OCI-LY1 (cell line): ENCODE measurements around the gene NDST4.

ENCODE experiments used
- H2AFZ ChIP-seq: fragments of 200-600 bp; sonication (generic), shearing (Covaris generic); 2 replicates; pipeline ENCODE4 v1.6.0; 2014; ENCODE audit warnings: antibody characterized with exemption, mild to moderate bottlenecking, low read length
- H3F3A ChIP-seq: fragments of 200-600 bp; sonication (generic), shearing (Covaris generic); 2 replicates; pipeline ENCODE4 v1.6.0; 2014; ENCODE audit warnings: mild to moderate bottlenecking, antibody characterized with exemption, low read length, moderate library complexity; ENCODE audit not compliant: insufficient read depth
- H3K27ac ChIP-seq: fragments of 200-600 bp; sonication (generic); 2 replicates; pipeline ENCODE4 v1.5.1; 2014; ENCODE audit warnings: low read length, mixed run types, mild to moderate bottlenecking, low read depth; ENCODE audit not compliant: poor library complexity, severe bottlenecking
- H3K27me3 ChIP-seq: fragments of 200-600 bp; sonication (generic); 2 replicates; pipeline ENCODE4 v1.6.0; 2014; ENCODE audit warnings: antibody characterized with exemption, mild to moderate bottlenecking, low read length, moderate library complexity; ENCODE audit not compliant: insufficient read depth
- H3K36me3 ChIP-seq: fragments of 200-600 bp; sonication (generic); 2 replicates; pipeline ENCODE4 v1.6.1; 2014; ENCODE audit warnings: mild to moderate bottlenecking, antibody characterized with exemption, low read length, moderate library complexity, mixed read lengths; ENCODE audit not compliant: insufficient read depth
- H3K4me1 ChIP-seq: fragments of 200-600 bp; sonication (generic); 2 replicates; pipeline ENCODE4 v1.5.1; 2014; ENCODE audit warnings: mild to moderate bottlenecking, low read length, moderate library complexity; ENCODE audit not compliant: insufficient read depth, severe bottlenecking
- H3K4me2 ChIP-seq: fragments of 200-600 bp; sonication (generic), shearing (Covaris generic); 2 replicates; pipeline ENCODE4 v1.6.1; 2014; ENCODE audit warnings: low read length
- H3K4me3 ChIP-seq: fragments of 200-600 bp; sonication (generic); 2 replicates; pipeline ENCODE4 v1.5.1; 2014; ENCODE audit warnings: low read length, low read depth, mild to moderate bottlenecking, mixed read lengths; ENCODE audit not compliant: poor library complexity, severe bottlenecking
- H3K79me2 ChIP-seq: fragments of 200-600 bp; shearing (Covaris generic); 2 replicates; pipeline ENCODE4 v1.6.1; 2016; ENCODE audit warnings: mixed run types, low read length, mixed read lengths; ENCODE audit not compliant: insufficient read depth
- H3K9ac ChIP-seq: fragments of 200-600 bp; sonication (generic), shearing (Covaris generic); 2 replicates; pipeline ENCODE4 v1.6.1; 2014; ENCODE audit warnings: mild to moderate bottlenecking, low read length, mixed read lengths
- H3K9me2 ChIP-seq: fragments of 200-600 bp; sonication (generic), shearing (Covaris generic); 2 replicates; pipeline ENCODE4 v1.6.1; 2014; ENCODE audit warnings: low read depth, mild to moderate bottlenecking, low read length, mixed read lengths
- H3K9me3 ChIP-seq: fragments of 200-600 bp; shearing (Covaris generic); 2 replicates; pipeline ENCODE4 v1.6.1; 2014; ENCODE audit warnings: low read length, mixed read lengths
- H4K20me1 ChIP-seq: fragments of 200-600 bp; sonication (generic), shearing (Covaris generic); 2 replicates; pipeline ENCODE4 v1.6.0; 2016; ENCODE audit warnings: mild to moderate bottlenecking, low read length; ENCODE audit not compliant: insufficient read depth
- EZH2 ChIP-seq: fragments of 200-600 bp; sonication (generic), shearing (Covaris generic); IDR thresholded peaks from 2 replicates; pipeline ENCODE4 v1.8.0; 2017; ENCODE audit warnings: borderline replicate concordance, mixed run types, mild to moderate bottlenecking, antibody characterized with exemption, low read length, moderate library complexity, mixed read lengths
- TF ChIP-seq, protein P1 (sequence below): fragments of 200-600 bp; sonication (generic), shearing (Covaris generic); IDR thresholded peaks from 2 replicates; pipeline ENCODE4 v1.5.1; 2017; ENCODE audit warnings: mild to moderate bottlenecking, antibody characterized with exemption, low read length, moderate library complexity, mixed read lengths

The NDST4 gene

DNA sequence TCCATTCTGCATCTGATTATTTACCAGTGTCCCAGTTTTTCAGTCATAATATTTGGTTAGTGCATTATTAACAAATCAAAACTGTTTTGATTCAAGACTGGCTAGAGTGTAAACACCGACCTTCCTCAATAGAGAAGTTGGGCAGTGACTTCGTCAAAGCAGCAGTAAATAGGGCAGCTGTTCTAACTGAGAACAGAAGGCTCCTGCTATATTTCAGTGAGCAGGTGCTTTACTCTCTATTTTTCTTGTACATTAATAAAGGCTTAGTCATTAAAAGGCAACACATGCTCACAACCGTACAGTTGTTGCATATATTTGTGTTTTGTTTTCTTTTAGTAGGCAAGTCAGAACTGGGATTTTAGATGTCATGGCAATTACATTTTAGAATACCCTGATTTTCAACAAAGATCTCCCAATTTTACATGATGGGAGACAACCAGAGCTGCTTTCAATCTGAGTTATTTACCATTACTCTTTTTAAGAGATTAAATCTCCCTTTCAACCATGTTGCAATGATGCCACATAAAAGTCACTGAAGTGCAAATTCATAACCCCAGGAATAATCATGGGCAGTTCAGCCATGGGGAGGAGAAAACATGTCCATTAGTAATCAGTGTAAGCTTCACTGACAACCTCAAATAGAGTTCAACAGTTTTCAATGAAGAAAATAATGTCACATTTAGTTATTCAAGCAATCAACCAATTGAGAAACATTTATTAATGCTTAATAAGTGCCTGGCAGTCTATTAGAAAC is 233.3 kb downstream of the NDST4 start:
- no peaks in the 10 kb centered on the region for H3K9me3 ChIP-seq
- H3K36me3 ChIP-seq = no peaks in the 10 kb centered on the region
- no peaks in the 10 kb centered on the region for H3F3A ChIP-seq

GRCh38 chr4:114875630-114876029 is 237.8 kb downstream of the NDST4 start:
- Histone ChIP-seq H4K20me1 (no peaks in the 10 kb centered on the region), H3K9ac (no peak overlapping the region), H3K4me1 (no peaks in the 10 kb centered on the region), H2AFZ (no peak overlapping the region), H3K27ac (no peak overlapping the region), H3K9me2 (no peaks in the 10 kb centered on the region), H3K9me3 (no peaks in the 10 kb centered on the region), H3K79me2 (no peaks in the 10 kb centered on the region), H3F3A (no peaks in the 10 kb centered on the region), H3K36me3 (no peaks in the 10 kb centered on the region), H3K27me3 (no peaks in the 10 kb centered on the region), H3K4me2 (no peak overlapping the region), H3K4me3 (no peak overlapping the region)
- TF ChIP-seq EZH2 = no peak
- TF ChIP-seq, protein P1, sequence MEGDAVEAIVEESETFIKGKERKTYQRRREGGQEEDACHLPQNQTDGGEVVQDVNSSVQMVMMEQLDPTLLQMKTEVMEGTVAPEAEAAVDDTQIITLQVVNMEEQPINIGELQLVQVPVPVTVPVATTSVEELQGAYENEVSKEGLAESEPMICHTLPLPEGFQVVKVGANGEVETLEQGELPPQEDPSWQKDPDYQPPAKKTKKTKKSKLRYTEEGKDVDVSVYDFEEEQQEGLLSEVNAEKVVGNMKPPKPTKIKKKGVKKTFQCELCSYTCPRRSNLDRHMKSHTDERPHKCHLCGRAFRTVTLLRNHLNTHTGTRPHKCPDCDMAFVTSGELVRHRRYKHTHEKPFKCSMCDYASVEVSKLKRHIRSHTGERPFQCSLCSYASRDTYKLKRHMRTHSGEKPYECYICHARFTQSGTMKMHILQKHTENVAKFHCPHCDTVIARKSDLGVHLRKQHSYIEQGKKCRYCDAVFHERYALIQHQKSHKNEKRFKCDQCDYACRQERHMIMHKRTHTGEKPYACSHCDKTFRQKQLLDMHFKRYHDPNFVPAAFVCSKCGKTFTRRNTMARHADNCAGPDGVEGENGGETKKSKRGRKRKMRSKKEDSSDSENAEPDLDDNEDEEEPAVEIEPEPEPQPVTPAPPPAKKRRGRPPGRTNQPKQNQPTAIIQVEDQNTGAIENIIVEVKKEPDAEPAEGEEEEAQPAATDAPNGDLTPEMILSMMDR = no peak

More for the DNA sequence above, 233.3 kb downstream of the NDST4 start:
- TF ChIP-seq, protein P1 = no peak
- TF ChIP-seq EZH2 = no peak
- Histone ChIP-seq H3K9me2 (no peaks in the 10 kb centered on the region), H2AFZ (no peak overlapping the region), H3K27me3 (no peaks in the 10 kb centered on the region), H3K79me2 (no peaks in the 10 kb centered on the region), H3K4me1 (no peaks in the 10 kb centered on the region), H3K27ac (no peak overlapping the region), H4K20me1 (no peaks in the 10 kb centered on the region), H3K4me3 (no peak overlapping the region), H3K4me2 (no peak overlapping the region), H3K9ac (no peak overlapping the region)

GRCh38 chr4:114874321-114874720 is 239.1 kb downstream of the NDST4 start:
- Histone ChIP-seq H3K9me3 (no peaks in the 10 kb centered on the region), H3K9me2 (no peaks in the 10 kb centered on the region), H3K9ac (no peak overlapping the region), H3K4me1 (no peaks in the 10 kb centered on the region), H3K36me3 (no peaks in the 10 kb centered on the region), H3F3A (no peaks in the 10 kb centered on the region), H3K4me2 (no peak overlapping the region), H4K20me1 (no peaks in the 10 kb centered on the region), H3K4me3 (no peak overlapping the region), H2AFZ (no peak overlapping the region), H3K27ac (no peak overlapping the region), H3K79me2 (no peaks in the 10 kb centered on the region), H3K27me3 (no peaks in the 10 kb centered on the region)
- TF ChIP-seq, protein P1 = no peak
- TF ChIP-seq EZH2 = no peak
